NCI-H187 (cell line): ENCODE measurements around the gene SLC43A3.
A peak's percentile ranks its signal among the peaks of the same experiment; 100 is the strongest.
"Not testable (repeated sequence)": the region's sequence is repeated elsewhere in the genome, so short reads cannot be mapped to it uniquely, and the experiment has no call there.

Source experiments
- DNase-seq, 2 experiments: peaks; one replicate each; lab custom pipeline; 2025; lab: John Stamatoyannopoulos, UW

SLC43A3 gene

DNA sequence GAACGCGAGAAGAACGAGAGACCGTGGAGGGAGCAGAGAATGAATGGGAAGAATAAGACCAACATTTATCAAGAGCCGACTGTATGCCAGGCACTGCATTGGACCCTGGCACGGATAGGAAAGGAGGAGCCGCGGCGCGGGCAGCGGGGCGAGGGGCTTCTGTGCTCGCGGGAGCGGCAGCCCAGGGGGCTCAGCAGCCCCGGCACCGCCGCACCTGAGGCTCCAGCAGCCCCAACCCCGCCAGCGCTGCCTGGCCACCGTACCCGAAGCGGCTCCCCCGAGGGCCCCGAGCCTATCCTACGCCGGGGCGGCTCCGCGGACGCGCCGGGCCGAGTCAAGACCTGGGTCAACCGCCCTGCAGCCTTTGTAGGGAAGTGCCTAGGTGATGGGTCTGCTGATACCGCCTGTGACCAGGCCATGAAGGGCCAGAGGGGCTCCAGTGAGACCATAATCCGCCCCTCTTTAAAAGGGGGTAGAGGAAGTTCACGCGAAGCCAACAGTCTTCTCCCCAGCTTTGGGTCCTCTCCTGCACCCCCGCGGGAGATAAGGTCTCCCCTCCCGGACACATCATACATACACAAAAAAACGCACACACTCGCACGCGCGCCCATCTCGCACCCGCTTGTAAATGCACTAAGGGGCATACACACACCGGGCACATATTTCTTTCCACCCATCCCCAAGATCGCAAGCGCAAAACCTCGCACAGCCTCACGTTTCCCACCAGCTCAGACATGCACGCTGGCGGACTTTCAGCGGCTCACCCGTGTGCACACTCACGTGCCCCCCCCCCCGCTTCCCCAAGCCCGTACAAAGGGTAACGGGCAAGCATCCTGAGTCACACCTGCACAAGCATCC, 32.5 kb upstream of the SLC43A3 start:
- no peak for DNase-seq

DNA sequence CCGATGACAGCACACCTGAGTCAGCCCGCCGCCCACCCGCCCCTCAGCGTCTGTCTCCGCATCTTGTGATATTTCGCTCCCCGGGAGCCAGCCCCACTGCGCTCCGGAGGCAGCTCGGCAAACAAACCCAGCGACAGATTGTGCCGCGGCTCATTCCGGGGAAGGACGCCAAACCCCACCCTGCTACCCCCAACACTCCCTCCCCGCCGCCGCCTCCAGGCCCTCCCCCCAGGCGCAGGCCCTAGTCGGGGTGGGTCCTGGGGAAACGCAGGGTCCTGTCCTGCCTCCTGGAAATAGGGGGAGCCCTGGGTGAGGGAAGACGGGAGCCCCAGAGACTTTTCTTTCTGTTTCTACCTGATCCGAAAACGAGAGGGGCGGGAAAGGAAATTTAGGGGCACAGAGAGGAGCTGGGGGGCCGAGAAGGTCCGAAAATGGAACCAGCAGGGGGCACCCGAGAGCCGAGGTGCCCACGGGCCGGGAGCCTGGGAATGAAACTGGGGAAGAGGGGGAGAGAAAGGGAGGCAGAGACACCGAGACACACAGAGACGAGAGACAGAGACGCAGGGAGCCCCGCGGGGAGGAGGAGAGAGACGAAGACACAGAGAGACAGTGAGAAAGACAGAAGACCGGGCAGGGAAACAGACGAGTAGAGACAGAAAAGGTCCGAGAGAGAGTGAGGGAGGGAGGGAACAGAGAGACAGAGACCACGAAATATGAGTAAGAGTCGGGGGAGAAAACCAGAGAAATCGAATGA, 31.7 kb upstream of the SLC43A3 start:
- DNase-seq = no peak

DNA sequence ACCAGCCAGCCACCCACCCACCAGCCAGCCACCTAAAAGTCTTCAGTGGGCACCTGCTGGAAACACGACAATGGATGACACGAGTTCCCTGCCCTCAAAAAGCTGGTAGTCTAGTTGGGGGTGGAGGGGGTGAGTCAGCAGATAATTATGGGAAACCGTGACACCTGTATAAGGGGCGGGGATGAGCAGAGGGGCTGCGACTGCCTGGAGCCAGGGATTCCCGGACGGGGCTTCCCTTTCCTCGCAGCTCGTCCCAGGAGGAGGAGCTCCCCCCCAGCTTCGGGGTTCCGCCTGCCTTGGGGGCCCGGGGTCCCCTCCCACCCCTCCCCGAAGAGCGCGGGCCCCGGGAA, 31.1 kb upstream of the SLC43A3 start:
- DNase-seq = no peak

DNA sequence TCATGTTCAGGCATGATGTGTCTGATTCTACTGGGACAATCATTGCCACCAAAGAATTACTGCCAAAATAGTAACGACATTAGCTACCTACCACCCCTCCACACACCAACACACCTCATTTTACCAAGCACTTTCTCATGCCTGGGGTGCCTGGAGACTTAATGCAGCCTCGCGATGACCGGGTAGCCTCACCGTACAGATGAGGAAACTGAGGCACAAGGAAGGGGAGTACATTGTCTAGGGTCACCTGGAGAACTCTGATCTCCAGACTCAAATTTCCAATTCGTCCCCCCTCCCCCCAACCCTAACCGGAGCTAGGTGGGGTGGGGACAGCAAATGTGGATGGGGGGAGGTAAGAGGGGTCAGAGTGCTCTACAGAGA, 30.7 kb upstream of the SLC43A3 start:
- no peak for DNase-seq

DNA sequence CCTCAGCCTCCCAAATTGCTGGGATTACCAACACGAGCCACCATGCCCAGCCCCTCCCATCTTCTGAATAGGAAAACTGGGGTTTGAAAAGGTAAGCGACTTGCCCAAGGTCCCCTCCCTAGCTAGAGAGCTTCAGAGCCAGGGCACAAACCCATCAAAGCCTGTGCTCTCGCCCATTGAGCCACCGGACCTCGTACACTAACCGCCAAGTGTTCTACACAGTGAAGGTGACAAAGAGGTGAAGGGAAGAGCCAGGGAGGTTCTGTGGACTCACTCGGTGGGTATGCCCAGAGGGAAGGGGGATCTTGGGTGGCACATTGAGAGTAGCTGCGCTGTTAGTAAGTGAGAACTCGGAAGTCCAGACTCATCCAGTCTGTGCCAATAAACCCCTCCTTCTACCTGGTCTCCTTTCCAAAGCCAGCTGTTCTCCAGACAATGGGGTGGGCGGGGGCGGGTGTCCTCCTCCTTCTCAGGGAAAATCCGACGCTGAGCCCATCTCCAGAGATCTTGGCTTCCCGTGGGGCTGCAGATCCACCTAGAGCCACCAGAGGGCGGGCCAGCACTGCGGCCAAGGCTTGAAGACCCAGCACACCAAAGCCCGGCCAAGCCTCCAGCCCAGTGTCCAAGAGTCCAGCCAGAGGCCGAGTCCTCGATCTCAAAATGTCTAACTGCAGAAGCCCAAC, 30.2 kb upstream of the SLC43A3 start:
- DNase-seq = peak in 1 of 2 experiments; percentile 18

DNA sequence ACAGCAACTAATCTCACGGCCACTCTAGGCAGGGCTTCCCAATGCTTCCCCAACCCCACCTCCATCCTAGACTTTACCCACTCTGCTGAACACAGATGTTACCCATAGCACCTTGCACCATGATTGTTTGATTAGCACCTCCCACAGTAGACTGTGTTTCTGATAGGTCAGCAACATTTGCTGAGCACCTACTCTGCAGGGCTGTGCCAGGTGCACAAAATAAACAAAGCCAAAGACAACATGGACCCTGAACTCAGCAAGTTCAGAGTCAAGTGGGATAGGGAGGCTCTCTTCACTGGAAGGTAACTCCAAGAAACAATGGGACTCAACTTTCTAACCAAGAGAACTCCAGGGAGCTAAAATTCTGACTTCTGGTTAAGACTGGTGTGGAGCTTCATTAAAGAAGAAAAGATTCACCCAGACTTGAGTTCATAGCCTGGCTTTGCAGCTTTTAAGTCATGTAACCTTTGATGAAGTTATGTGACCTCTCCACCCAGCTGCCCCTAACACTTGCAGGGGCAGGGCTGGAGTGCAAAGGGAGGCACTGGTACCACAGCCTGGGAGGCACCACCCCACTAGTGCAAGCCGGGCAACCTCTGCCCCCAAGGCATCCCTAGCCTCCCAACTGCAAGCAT, 26.7 kb upstream of the SLC43A3 start:
- no peak for DNase-seq

DNA sequence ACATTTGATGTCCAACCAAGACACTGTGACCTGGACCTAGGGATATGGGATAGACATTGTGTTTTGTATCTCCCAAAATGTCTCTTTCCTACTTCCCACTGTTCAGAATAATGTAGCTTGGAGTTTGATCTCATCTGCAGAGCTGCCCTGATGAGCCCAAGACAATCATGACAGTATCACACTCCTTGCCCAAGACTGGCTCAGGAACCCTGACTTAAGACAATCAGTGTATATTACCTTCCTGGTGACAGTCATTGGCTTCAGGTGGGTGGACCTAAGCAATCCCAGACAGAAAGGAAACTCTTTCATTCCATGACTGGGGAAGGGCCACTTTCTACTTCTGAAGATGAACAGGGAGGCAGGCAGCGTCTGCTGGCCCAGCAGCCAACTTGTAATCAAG, 19.1 kb upstream of the SLC43A3 start:
- no peak for DNase-seq

DNA sequence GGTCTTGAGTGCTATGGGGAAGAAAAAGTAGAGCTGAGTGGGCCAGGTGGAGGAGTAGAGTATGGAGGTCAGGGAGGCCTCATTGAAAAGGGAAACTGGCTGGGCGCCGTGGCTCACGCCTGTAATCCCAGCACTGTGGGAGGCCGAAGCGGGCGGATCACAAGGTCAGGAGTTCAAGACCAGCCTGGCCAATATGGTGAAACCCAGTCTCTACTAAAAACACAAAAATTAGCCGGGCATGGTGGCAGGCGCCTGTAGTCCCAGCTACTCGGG, 18.1 kb upstream of the SLC43A3 start:
- not testable (repeated sequence) for DNase-seq

DNA sequence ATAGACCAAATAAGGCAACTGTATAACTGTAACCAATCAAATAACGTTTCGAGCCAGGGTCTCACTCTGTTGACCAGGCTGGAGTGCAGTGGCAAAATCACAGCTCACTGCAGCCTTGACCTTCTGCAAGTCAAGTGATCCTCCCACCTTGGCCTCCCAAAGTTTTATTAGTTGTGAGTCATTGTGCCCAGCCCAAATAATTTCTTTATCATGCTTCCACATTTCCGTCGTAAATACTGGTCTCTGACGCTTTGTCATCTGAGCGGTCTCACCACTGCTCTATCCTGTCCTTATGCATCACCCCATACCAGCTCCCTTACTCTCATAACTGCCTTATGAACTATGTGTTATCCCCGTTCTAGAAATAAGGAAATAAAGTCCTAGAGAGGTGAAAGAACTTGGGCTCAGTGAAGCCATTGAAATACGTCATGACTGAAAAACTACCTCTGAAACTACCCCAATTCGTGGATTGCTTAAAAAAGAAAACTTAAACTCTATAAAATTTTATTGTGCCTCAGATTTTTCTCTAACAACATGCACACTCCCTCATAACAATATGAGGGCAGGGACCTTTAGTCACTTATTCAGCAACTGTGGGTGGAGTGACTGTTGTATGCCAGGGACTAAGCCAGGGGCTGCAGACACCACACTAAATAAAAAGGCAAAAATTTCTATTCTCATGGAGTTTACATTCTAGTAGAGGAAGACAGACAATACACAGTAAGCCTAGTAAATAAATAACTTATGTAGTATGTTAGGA, 17.6 kb upstream of the SLC43A3 start:
- DNase-seq = no peak

DNA sequence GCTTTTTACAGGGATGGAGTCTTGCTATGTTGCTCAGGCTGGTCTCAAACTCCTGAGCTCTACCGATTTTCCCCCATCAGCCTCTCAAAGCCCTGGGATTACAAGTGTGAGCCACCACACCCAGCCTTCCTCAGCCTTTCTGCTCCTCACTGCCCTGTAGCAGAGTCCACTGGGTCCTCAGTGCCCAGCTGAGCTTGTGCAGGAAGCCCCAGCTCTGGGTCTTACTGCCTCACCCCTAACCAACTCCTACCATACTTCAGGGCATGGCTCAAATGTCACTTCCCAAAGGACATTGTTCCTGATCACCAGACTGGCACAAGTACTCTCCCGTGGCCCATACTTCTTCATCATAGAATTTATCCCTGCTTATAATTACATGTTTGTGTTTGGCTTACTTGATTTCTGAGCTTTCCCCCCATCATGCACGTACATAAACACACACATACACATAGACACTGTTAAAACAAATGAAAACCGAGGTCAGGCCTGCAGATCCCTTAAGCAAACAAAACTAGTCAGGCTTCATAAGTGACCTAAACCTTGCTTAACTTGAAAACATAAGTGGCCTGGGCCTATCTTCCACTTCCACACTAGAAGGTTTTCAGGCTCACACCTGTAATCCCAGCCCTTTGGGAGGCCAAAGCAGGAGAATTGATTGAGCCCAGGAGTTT, 14.0 kb upstream of the SLC43A3 start:
- DNase-seq = no peak

DNA sequence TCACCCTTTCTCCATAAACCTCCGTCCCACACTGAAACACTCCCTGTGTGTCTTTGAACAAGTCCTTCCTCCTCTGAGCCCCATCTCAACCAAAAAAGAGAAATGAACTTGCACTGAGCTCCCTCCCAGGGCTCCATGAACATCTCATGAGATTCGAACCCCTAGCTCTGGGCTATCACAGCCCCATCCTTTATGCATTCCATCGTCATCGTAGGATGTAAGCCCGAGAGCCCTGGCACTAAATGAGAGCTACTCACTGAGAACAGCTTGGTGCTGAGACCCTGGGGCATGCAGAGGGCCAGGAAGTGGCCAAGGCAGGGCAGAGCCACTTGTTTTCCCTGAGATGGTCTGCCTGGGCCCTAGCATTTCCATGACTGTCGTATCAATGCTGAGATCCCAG, 12.9 kb upstream of the SLC43A3 start:
- no peak for DNase-seq

DNA sequence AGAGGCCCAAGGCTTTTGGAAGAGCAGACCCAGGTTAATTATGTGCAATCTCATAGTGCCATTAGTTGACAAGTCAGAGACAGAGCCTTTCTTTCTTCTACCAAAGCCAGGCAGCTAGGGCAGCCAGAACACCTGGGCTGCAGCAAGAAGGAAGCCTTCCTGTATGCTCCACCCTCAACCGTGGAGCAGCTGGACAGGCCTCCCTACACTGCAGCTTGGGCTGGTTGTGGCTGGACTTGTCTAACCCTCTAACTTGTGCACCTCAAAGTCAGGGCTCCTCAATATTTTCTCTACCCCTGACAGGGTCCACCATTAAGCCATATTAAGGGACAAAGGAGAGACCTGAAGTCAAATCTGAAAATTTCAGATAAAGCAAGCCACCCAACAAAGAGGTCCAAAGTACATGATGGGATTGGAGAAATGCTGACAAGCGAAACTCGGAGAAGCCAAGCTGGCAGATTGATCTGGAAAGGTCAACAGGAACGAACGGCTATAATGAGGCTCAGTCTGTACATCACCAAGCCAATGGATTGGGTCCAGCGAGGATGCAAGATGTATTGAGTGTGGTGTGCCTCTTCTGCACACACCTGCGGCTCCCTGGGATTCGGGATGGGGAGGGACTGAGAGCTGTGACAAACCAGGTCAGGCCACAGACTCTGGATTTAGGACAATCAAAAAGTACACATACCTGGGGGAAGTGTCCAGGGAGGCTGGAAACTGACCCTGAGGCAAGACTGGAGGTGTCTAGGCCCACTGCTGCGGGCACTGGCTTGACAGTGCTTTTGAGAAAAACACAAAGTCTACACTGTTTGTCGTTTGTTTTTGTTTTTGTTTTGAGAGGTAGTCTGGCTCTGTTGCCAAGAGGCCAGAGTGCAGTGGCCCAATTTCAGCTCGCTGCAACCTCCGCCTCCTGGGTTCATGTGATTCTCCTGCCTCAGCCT, 11.7 kb upstream of the SLC43A3 start:
- DNase-seq = no peak

DNA sequence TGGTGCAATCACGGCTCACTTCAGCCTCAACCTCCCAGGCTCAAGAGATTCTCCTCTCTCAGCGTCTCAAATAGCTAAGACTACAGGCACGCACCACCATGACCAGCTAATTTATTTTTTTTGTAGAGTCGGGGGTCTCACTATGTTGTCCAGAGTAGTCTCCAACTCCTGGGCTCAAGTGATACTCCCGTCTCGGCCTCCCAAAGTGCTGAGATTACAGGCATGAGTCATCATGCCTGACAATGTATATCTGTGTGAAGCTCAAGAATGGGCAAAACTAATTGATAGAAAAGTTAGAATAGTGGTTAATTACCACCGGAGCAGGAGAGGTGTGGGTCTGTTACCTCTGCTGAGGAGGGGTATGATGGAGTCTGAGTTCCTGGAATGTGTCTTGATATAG, 9.1 kb upstream of the SLC43A3 start:
- no peak for DNase-seq

DNA sequence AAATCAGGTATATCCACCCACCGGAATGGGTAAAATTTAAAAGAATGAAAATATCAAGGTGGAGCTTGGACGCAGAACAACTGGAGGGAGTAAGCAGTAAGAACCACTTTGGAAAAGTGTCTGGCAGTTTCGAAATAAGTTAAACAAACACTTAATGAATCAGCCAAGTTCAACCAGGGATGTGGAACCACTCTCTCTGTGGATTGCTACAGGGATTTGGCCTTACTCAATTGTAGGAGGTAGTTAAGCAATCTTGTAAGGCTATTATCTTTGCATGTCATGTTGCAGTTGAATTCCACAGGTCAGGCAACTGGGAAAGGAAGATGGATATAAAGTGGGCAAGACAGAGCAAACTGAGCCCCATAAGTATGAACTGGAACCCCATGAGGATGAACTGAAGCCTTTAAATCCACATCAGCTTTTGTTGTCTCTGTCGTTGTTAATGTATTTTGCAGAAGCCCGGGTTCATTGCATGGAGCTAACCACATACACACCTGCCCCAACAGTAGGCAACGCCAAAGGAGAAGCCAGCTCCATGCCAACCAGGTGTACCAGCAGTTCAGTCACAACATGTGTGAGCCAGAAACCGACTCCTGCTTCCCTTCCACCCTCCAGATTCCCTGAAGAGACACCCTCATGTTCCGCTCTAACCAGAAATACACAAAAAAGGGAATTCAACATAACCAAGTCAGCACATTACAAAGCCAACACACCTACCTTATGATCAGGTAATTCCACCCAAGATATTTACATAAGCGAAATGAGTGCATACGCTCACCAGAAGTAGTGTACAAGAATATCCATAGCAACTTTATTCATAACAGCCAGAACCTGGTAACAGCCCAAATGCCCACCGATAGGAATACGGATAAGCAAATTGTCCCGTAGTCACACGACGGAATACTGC, 8.0 kb upstream of the SLC43A3 start:
- DNase-seq = no peak

DNA sequence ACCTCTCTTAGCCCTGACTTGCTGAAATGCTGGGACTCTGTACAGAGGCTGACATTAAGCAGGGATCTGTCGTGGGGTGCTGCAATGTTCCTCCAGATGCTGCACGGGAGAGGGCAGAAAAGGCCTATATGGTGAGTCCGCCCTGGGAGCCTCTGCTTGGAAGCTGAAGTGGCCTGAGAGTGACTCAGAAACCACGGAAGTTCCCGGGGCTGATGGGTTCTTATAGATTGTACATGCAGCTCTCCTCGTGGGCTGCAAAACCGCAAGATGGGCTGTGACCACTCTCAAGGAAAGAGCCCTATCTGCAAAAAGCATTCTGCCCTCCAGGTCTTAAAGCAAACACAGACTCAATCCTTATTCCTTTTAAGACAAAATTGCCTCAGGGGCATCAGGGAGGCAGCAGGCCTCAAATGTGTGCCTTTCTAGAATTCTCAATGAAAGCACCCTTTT, 5.8 kb upstream of the SLC43A3 start:
- no peak for DNase-seq

DNA sequence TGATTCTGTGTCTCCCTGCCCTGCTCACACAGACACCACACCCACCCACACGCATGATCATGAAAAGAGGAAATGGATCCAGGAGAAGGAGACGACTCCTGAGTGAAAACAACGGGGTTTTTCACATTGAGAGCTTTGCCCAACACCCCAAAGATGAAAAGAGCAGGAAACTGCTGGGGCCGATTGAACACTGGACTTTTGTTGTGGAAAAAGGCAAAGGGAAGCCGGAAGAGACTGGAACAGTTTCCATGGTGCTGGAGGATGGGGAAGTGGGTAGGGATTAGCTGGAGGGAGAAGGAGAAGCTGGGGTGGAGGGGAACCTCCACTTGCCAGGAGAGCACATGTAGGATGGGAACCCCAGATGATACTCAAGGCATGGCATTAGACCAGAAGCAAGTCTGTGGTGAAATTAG, 5.2 kb upstream of the SLC43A3 start:
- no peak for DNase-seq

DNA sequence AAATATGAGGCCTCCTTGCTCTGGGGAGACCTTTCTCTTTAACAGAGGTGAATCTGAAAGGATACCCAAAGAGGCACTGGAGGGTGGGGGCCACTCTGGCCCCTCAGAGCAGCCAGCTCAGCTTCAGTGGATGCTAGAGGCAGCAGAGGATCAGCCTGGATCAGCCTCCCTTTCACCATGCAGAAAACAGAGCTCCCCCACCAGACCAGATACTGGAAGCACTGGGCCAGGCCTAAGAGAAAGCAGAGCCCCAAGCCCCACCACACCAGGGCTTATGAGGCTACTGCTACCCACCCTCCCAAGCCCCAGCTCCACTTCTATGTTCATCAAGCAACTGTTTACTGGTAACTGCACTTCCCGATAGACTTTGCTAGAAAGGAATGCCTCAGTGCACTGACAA, 4.0 kb upstream of the SLC43A3 start:
- DNase-seq = no peak

DNA sequence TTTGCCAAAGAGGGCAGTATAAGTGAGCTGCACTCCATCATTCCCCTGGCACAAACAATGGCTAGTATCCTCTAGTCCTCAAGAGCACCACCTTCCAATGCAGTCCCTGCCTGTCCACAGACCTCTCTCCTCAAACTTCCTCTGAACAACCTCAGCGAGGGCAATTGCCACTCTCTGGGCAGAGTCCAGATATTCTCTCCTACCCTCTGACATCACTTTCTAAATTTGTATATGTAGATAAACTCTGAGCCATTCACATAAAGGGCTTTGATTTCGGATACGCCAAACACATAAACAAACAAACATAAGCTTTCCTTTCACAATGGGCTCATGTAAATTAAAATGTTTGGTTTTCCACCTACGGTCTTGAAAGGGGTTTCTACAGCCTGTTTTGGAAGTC, 3.0 kb upstream of the SLC43A3 start:
- no peak for DNase-seq

DNA sequence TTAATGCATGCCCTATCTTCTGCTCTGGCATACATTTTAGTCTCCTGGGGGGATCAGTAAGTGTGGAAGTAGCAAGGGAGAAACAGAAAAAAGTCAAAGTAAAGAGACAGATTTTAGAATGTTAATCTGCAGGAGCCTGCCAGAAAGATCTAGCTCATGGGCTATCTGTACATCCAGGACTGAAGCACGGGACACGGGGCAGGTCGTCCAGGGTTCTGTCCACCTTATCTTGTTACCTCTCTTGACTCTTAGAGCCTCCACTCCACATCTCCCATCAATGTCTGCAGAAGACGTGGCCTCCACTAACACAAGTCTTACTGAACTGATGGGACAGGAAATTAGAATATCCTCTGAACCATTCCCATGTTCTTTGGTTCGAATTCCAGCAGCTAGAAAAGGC, 1.7 kb upstream of the SLC43A3 start:
- no peak for DNase-seq
